HFF-Myc (cell line): ENCODE data around the gene IBA57.
A peak's percentile ranks its signal among the peaks of the same experiment; 100 is the strongest.

Source experiments
- DNase-seq: peaks from one replicate; pipeline ENCODE4 v3.0.0-alpha.2; 2011; ENCODE audit warnings: low read depth; ENCODE audit errors: extremely low read depth
- H3K4me3 ChIP-seq: replicated peaks from 2 replicates; pipeline ENCODE4 v1.5.1; 2011; ENCODE audit warnings: low read depth, mild to moderate bottlenecking, control low read depth, low read length
- TF ChIP-seq, protein P1 (sequence below): IDR thresholded peaks from 2 replicates; pipeline ENCODE4 v1.5.1; 2012; ENCODE audit warnings: mild to moderate bottlenecking, low read depth, low read length, control low read depth; ENCODE audit errors: missing control alignments

IBA57 gene

GRCh38 chr1:228212966-228213844 lies 47.6 kb downstream of the IBA57 start:
- no peak for DNase-seq
- TF ChIP-seq, protein P1, sequence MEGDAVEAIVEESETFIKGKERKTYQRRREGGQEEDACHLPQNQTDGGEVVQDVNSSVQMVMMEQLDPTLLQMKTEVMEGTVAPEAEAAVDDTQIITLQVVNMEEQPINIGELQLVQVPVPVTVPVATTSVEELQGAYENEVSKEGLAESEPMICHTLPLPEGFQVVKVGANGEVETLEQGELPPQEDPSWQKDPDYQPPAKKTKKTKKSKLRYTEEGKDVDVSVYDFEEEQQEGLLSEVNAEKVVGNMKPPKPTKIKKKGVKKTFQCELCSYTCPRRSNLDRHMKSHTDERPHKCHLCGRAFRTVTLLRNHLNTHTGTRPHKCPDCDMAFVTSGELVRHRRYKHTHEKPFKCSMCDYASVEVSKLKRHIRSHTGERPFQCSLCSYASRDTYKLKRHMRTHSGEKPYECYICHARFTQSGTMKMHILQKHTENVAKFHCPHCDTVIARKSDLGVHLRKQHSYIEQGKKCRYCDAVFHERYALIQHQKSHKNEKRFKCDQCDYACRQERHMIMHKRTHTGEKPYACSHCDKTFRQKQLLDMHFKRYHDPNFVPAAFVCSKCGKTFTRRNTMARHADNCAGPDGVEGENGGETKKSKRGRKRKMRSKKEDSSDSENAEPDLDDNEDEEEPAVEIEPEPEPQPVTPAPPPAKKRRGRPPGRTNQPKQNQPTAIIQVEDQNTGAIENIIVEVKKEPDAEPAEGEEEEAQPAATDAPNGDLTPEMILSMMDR, result peak; percentile 39
- H3K4me3 ChIP-seq, result peak overlapping the region; percentile 44

DNA sequence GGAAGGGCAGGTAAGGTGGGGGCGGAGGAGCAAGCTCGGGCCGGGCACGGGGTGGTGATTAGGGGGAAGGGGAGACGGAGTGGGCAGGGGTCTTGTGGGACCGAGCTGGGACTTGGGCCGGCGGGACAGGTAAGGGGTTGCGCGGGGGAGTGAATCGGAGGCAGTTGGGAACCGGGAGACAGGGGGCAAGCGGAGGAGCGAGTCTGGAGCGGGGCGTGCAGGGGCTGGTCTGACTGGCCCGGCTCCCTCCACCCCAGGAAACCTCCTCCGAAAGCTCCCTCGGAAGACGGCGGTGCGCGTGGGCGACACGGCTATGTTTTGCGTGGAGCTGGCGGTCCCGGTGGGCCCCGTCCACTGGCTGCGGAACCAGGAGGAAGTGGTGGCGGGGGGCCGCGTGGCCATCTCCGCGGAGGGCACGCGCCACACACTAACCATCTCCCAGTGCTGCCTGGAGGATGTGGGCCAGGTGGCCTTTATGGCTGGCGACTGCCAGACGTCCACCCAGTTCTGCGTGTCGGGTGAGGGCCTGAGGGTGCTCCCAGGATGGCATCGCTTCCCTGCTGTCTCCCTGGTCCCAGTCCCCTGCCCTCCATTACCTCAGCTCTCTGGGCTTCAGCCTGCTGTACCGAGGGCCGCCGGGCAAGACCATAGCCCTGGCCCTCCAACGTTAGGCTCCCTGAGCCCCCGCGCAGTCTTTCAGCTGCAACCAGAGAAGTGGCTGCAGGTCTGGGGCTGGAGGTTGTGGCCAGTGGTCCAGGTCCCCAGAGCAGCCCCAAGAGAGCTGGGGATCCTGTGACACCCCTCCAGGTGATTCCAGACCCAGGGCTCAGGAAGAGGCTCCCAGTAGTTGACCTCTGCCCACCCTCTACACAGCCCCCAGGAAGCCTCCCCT lies 48.6 kb downstream of the IBA57 start:
- H3K4me3 ChIP-seq, result peak overlapping the region; percentile 33
- DNase-seq, result no peak
- TF ChIP-seq, protein P1, result no peak

DNA sequence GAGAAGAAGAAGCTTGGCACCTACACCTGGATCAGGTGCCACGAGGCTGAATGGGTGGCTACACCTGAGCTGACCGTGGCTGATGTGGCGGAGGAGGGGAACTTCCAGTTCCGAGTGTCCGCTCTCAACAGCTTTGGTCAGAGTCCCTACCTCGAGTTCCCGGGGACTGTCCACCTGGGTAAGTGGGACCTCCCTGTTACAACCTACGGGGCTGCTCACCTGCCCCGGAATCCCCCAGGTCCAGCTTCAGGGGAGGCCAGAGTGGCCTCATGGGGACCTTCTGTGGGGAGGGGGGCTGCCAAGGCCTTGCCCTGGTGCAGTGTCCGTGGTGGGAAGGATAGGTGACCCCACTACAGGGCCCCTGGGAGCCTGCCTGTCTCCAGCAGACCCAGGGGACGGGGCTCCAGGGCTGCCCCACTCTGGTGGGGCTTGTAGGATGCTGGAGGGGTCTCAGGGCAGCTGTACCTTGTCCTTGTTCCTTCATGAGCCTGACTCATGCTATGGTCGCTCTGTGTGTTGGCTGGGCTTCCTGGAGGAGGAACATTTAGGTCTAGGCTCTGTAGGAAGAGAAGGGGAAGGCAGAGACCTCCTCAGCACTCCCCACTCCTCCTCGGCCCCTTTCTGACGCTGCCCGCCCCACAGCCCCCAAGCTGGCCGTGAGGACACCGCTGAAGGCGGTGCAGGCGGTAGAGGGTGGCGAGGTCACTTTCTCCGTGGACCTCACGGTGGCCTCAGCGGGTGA lies 49.5 kb downstream of the IBA57 start:
- TF ChIP-seq, protein P1, result no peak
- no peak overlapping the region for H3K4me3 ChIP-seq
- no peak for DNase-seq

- H3K4me3 ChIP-seq, result no peak overlapping the region
- TF ChIP-seq, protein P1, result no peak
- DNase-seq, result no peak
Measured at GRCh38 chr1:228215663-228216116, 50.1 kb downstream of the IBA57 start.

GRCh38 chr1:228216371-228217320 lies 51.0 kb downstream of the IBA57 start:
- no peak for DNase-seq
- no peak overlapping the region for H3K4me3 ChIP-seq

More at GRCh38 chr1:228216371-228217320, 51.0 kb downstream of the IBA57 start:
- TF ChIP-seq, protein P1, result no peak
